H1 (cell line): ENCODE data around the gene FSCN2. TPM values are rescaled to one million over a fixed set of nuclear protein-coding genes. Genes with fewer than 3 reads are reported as not detected.

Source experiments
- CTCF ChIA-PET: fragments of 300-600 bp; sonication (Branson Sonifier 250); formaldehyde crosslinking; loops from one replicate; lab custom pipeline; 2021; ENCODE audit not compliant: partially characterized antibody; lab: Charles Lee
- POLR2A ChIA-PET: fragments of 300-600 bp; sonication (Branson Sonifier 250); formaldehyde crosslinking; loops from one replicate; lab custom pipeline; 2021; ENCODE audit warnings: inconsistent platforms; ENCODE audit not compliant: partially characterized antibody; lab: Charles Lee
- DNase-seq, 2 experiments: peaks; one replicate each; pipeline versions ENCODE4 v3.0.0 to v3.0.0-alpha.2; 2010 to 2022; ENCODE audit warnings: low spot score in 2 of 2, low read depth in 1 of 2, mixed read lengths in 1 of 2
- FAIRE-seq: peaks from 2 replicates; lab custom pipeline; 2011; peaks lifted over from hg19 to GRCh38; lab: Jason Lieb, UNC
- H2AFZ ChIP-seq: 2 replicates; pipeline ENCODE4 v1.8.1; 2012; ENCODE audit warnings: low read length, inconsistent platforms
- H2AK5ac ChIP-seq: 2 replicates; pipeline ENCODE4 v1.6.1; 2013; ENCODE audit warnings: low read depth, low read length
- H2BK120ac ChIP-seq: replicated peaks from 2 replicates; pipeline ENCODE3; 2013; ENCODE audit warnings: low read depth, low read length, inconsistent platforms
- H2BK12ac ChIP-seq: 2 replicates; pipeline ENCODE4 v1.6.1; 2013; ENCODE audit warnings: low read depth, low read length
- H2BK15ac ChIP-seq: 2 replicates; pipeline ENCODE4 v1.6.1; 2013; ENCODE audit warnings: low read length
- H2BK20ac ChIP-seq: 2 replicates; pipeline ENCODE4 v1.6.1; 2013; ENCODE audit warnings: low read length
- H2BK5ac ChIP-seq: 2 replicates; pipeline ENCODE4 v1.6.1; 2013; ENCODE audit warnings: low read depth, low read length
- H3K14ac ChIP-seq: 2 replicates; pipeline ENCODE4 v1.6.1; 2013; ENCODE audit warnings: inconsistent platforms; ENCODE audit not compliant: insufficient read length
- H3K18ac ChIP-seq: 2 replicates; pipeline ENCODE4 v1.6.1; 2013; ENCODE audit warnings: low read length; ENCODE audit errors: extremely low read depth
- H3K23ac ChIP-seq: 2 replicates; pipeline ENCODE4 v1.6.1; 2013; ENCODE audit warnings: inconsistent platforms; ENCODE audit not compliant: insufficient read length
- H3K23me2 ChIP-seq: 2 replicates; pipeline ENCODE4 v1.6.1; 2013; ENCODE audit warnings: low read depth, low read length
- H3K27ac ChIP-seq: 2 replicates; pipeline ENCODE4 v1.6.1; 2011; ENCODE audit warnings: low read depth, low read length, inconsistent platforms
- H3K27me3 ChIP-seq, 4 experiments: replicated peaks in 1 of 4; 1 replicate in 1 of 4; 2 replicates in 3 of 4; pipeline versions ENCODE4 v1.6.1 to v1.8.1; 2011 to 2013; ENCODE audit warnings: low read length in 3 of 4, mild to moderate bottlenecking in 3 of 4, inconsistent platforms in 2 of 4, mixed read lengths in 2 of 4, moderate library complexity in 1 of 4; ENCODE audit not compliant: control insufficient read depth in 3 of 4, insufficient read depth in 3 of 4; ENCODE audit errors: extremely low read depth in 1 of 4
- H3K36me3 ChIP-seq, 4 experiments: 2 replicates each; pipeline versions ENCODE4 v1.6.1 to v1.8.1; 2011 to 2013; ENCODE audit warnings: mild to moderate bottlenecking in 4 of 4, low read length in 3 of 4, moderate library complexity in 2 of 4, control low read depth in 1 of 4, inconsistent platforms in 1 of 4; ENCODE audit not compliant: insufficient read depth in 4 of 4, control insufficient read depth in 2 of 4
- H3K4ac ChIP-seq: replicated peaks from 2 replicates; pipeline ENCODE3; 2013; ENCODE audit warnings: low read length, low read depth, mixed read lengths, inconsistent platforms; ENCODE audit not compliant: insufficient read length
- H3K4me1 ChIP-seq, 4 experiments: replicated peaks in 1 of 4; 1 replicate in 1 of 4; 2 replicates in 3 of 4; pipeline versions ENCODE4 v1.6.1 to v1.8.1; 2011 to 2013; ENCODE audit warnings: low read length in 3 of 4, inconsistent platforms in 2 of 4, mixed read lengths in 1 of 4; ENCODE audit not compliant: insufficient read depth in 4 of 4, control insufficient read depth in 3 of 4
- H3K4me2 ChIP-seq, 2 experiments: 2 replicates each; pipeline versions ENCODE4 v1.6.1 to v1.8.1; 2011 to 2013; ENCODE audit warnings: low read depth in 2 of 2, low read length in 2 of 2, control low read depth in 1 of 2, inconsistent platforms in 1 of 2, mild to moderate bottlenecking in 1 of 2; ENCODE audit not compliant: insufficient read depth in 1 of 2
- H3K4me3 ChIP-seq, 4 experiments: fragments of 200-600, 300-600 bp in 1 of 4; sonication (generic), shearing (Covaris generic), sonication (Bioruptor Twin) in 1 of 4; 2 replicates each; pipeline versions ENCODE4 v1.5.1 to v1.8.1; 2011 to 2016; ENCODE audit warnings: low read length in 4 of 4, low read depth in 3 of 4, control low read depth in 2 of 4, inconsistent platforms in 2 of 4, mild to moderate bottlenecking in 2 of 4, mixed read lengths in 1 of 4, moderate library complexity in 1 of 4; ENCODE audit not compliant: insufficient read depth in 2 of 4; ENCODE audit errors: extremely low read depth in 1 of 4
- H3K56ac ChIP-seq: replicated peaks from 2 replicates; pipeline ENCODE3; 2013; ENCODE audit warnings: low read depth, mild to moderate bottlenecking, mixed read lengths, low read length, inconsistent platforms; ENCODE audit not compliant: insufficient read length
- H3K79me1 ChIP-seq: 2 replicates; pipeline ENCODE4 v1.6.1; 2013; ENCODE audit warnings: low read depth, low read length, control low read depth
- H3K79me2 ChIP-seq, 2 experiments: 2 replicates each; pipeline versions ENCODE4 v1.6.1 to v1.8.1; 2012 to 2013; ENCODE audit warnings: low read length in 2 of 2, mild to moderate bottlenecking in 2 of 2, inconsistent platforms in 1 of 2; ENCODE audit not compliant: insufficient read depth in 2 of 2, control insufficient read depth in 1 of 2
- H3K9ac ChIP-seq, 4 experiments: replicated peaks in 1 of 4; 1 replicate in 1 of 4; 2 replicates in 3 of 4; pipeline versions ENCODE4 v1.6.1 to v1.8.1; 2011 to 2013; ENCODE audit warnings: low read depth in 3 of 4, low read length in 3 of 4, control low read depth in 2 of 4, mild to moderate bottlenecking in 2 of 4, moderate library complexity in 2 of 4, inconsistent platforms in 1 of 4; ENCODE audit errors: extremely low read depth in 1 of 4
- H3K9me3 ChIP-seq, 2 experiments: 2 replicates each; pipeline versions ENCODE4 v1.6.1 to v1.8.1; 2012 to 2013; ENCODE audit warnings: mild to moderate bottlenecking in 2 of 2, moderate library complexity in 2 of 2, control low read depth in 1 of 2, inconsistent platforms in 1 of 2, low read depth in 1 of 2, low read length in 1 of 2, mixed read lengths in 1 of 2; ENCODE audit not compliant: insufficient read depth in 2 of 2
- H4K20me1 ChIP-seq, 2 experiments: replicated peaks in 1 of 2; 2 replicates each; pipeline versions ENCODE3 to v1.8.1; 2011 to 2013; ENCODE audit warnings: inconsistent platforms in 2 of 2, low read length in 2 of 2, mild to moderate bottlenecking in 1 of 2; ENCODE audit not compliant: insufficient read depth in 2 of 2, control insufficient read depth in 1 of 2
- H4K5ac ChIP-seq: 2 replicates; pipeline ENCODE4 v1.6.1; 2013; ENCODE audit warnings: low read length, low read depth, mixed read lengths, inconsistent platforms; ENCODE audit not compliant: insufficient read length
- H4K8ac ChIP-seq: 2 replicates; pipeline ENCODE4 v1.8.0; 2013; ENCODE audit warnings: mild to moderate bottlenecking, moderate library complexity, low read length, inconsistent platforms; ENCODE audit not compliant: insufficient read depth; ENCODE audit errors: extremely low read depth
- H4K91ac ChIP-seq: replicated peaks from 2 replicates; pipeline ENCODE3; 2013; ENCODE audit warnings: low read length, mixed read lengths, inconsistent platforms; ENCODE audit not compliant: insufficient read length
- BACH1 ChIP-seq: IDR thresholded peaks from 2 replicates; pipeline ENCODE4 v1.6.1; 2012; ENCODE audit warnings: low read length, improper control_type of control experiment
- CBX8 ChIP-seq: fragments of 300-800, 300-1000 bp; sonication (generic); IDR thresholded peaks from 2 replicates; pipeline ENCODE4 v1.7.1; 2016; ENCODE audit warnings: low read depth, low read length, borderline replicate concordance
- CTBP2 ChIP-seq: IDR thresholded peaks from 2 replicates; pipeline ENCODE4 v1.7.0; 2011; ENCODE audit warnings: borderline replicate concordance, mild to moderate bottlenecking, moderate library complexity, mixed read lengths, low read length; ENCODE audit not compliant: insufficient read depth, insufficient read length
- KDM4A ChIP-seq: IDR thresholded peaks from one replicate; pipeline ENCODE4 v1.7.1; 2012; ENCODE audit warnings: low read depth, mild to moderate bottlenecking, moderate library complexity, low read length, inconsistent platforms; ENCODE audit not compliant: severe bottlenecking
- MAFK ChIP-seq: IDR thresholded peaks from 2 replicates; pipeline ENCODE4 v1.6.1; 2012; ENCODE audit warnings: low read depth, mild to moderate bottlenecking, improper control_type of control experiment, low read length
- NANOG ChIP-seq: IDR thresholded peaks from 2 replicates; pipeline ENCODE4 v1.6.1; 2011; ENCODE audit warnings: low read length, low read depth, mild to moderate bottlenecking, inconsistent platforms; ENCODE audit not compliant: insufficient read depth, poor library complexity, severe bottlenecking
- RFX5 ChIP-seq: IDR thresholded peaks from 2 replicates; pipeline ENCODE4 v1.6.1; 2011; ENCODE audit warnings: low read depth, low read length, improper control_type of control experiment, borderline replicate concordance
- SIN3A ChIP-seq, 2 experiments: IDR thresholded peaks in 1 of 2; conservative IDR thresholded peaks in 1 of 2; 2 replicates each; pipeline ENCODE4 v1.6.1; 2011 to 2012; ENCODE audit warnings: low read length in 2 of 2, improper control_type of control experiment in 1 of 2, low read depth in 1 of 2, mild to moderate bottlenecking in 1 of 2
- SUZ12 ChIP-seq: fragments of 200-600 bp; sonication (generic); IDR thresholded peaks from 2 replicates; pipeline ENCODE4 v1.6.1; 2012; ENCODE audit warnings: mild to moderate bottlenecking, inconsistent platforms, low read length, moderate library complexity, mixed read lengths
- TAF7 ChIP-seq: optimal IDR thresholded peaks from 2 replicates; pipeline ENCODE3; 2011; ENCODE audit warnings: low read depth, mild to moderate bottlenecking, inconsistent platforms, low read length, moderate library complexity, borderline replicate concordance
- TEAD4 ChIP-seq: IDR thresholded peaks from 2 replicates; pipeline ENCODE4 v1.6.1; 2012; ENCODE audit warnings: low read depth, low read length, inconsistent platforms, mixed read lengths
- ZNF274 ChIP-seq: IDR thresholded peaks from 2 replicates; pipeline ENCODE4 v1.7.0; 2012; ENCODE audit warnings: low read length, borderline replicate concordance; ENCODE audit errors: extremely low read depth
- WGBS, 2 experiments: shearing (Covaris generic) in 1 of 2; methylation state at CpG; one replicate each; pipeline versions ENCODE4 v1.1.6 to v1.1.7; 2013 to 2015; ENCODE audit warnings: low lambda C conversion rate in 2 of 2, mixed read lengths in 2 of 2, inconsistent platforms in 1 of 2, low coverage in 1 of 2, missing lambda C conversion rate in 1 of 2; ENCODE audit not compliant: insufficient replicate concordance in 2 of 2, insufficient coverage in 1 of 2, insufficient read length in 1 of 2; ENCODE audit errors: extremely low coverage in 1 of 2, missing lambda C conversion rate in 1 of 2; 5-methylcytosine and 5-hydroxymethylcytosine counted together
- polyA plus RNA-seq, 7 experiments: library from polyadenylated mRNA; depleted of rRNA in 3 of 7; stranded (reverse) in 5 of 7; unstranded in 2 of 7; fragments of >200 nt in 5 of 7; fragments of 200-250 nt in 2 of 7; gene quantifications; 1 replicate in 5 of 7; 2 replicates in 1 of 7; 4 replicates in 1 of 7; pipeline versions ENCODE4 v1.2.1 to v1.2.3, GENCODE V29; 2011 to 2013; ENCODE audit warnings: missing spikeins in 2 of 7, mixed read lengths in 2 of 7
- total RNA-seq: library from RNA; stranded (reverse); fragmentation: NEBNext Ultra II Directional; extraction: Animal tissue kit (Norgen Biotek cat#: 25700); gene quantifications from 2 replicates; pipeline ENCODE4 v1.2.1, GENCODE V29; 2021
- TF ChIP-seq, protein P1 (sequence below): IDR thresholded peaks from 2 replicates; pipeline ENCODE4 v1.6.1; 2011; ENCODE audit warnings: low read depth, mild to moderate bottlenecking, low read length; ENCODE audit not compliant: insufficient read depth

Gene FSCN2
- total and polyA plus RNA-seq, 2 of the 8 experiments (the other 6 are each of a cell fraction or from before 2014, with no cell fraction given), result 0.18 to 0.30 TPM

DNA sequence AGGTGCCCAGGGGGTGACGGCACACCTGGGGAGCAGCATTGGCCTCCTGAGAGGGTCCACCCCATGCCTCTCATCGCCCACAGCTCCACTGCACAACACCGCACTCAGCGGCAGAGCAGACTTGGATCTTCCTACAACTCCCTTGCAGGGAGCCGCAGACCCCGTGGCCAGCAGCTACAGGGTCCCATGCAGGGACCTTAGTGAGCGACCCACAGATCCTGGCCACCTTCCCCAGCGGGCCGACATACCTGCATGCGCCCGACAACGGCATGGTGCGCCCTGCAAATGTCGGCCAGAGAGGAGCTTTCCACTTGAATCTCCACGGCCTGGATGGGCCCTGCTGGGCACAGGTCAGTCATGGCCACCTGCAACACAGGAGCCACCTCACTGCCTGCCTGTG lies 15.6 kb downstream of the FSCN2 start:
- no peak overlapping the region for H4K91ac ChIP-seq
- 88% methylated on average over 14 of the region's 15 CpGs; no CpG with 5 or more reads in 1 of the 2 experiments for WGBS, 2 experiments

More for the DNA sequence above, 15.6 kb downstream of the FSCN2 start:
- Histone ChIP-seq H2BK12ac (no peak overlapping the region), H3K79me1 (no peaks in the 10 kb centered on the region; the same call in 1 of the 2 replicates), H3K4me1 (no peaks in the 10 kb centered on the region), H2AFZ (no peak overlapping the region), H2BK20ac (no peak overlapping the region), H3K4ac (no peak overlapping the region), H3K9ac (no peak overlapping the region), H3K36me3 (peaks cover 2 to 33% (median 22%) of the 10 kb centered on the region in 4 experiments; a peak in 7 of 8 replicates), H3K4me3 (no peak overlapping the region), H3K23ac (no peak overlapping the region), H4K8ac (no peak overlapping the region), H2BK120ac (no peak overlapping the region), H3K23me2 (no peaks in the 10 kb centered on the region), H3K9me3 (no peaks in the 10 kb centered on the region), H3K27ac (no peak overlapping the region), H2BK5ac (no peak overlapping the region), H3K18ac (no peak overlapping the region), H4K20me1 (peaks cover 2 to 19% of the 10 kb centered on the region in 2 experiments), H4K5ac (no peak overlapping the region), H3K4me2 (no peak overlapping the region), H3K14ac (no peak overlapping the region), H3K79me2 (no peaks in the 10 kb centered on the region), H3K56ac (no peak overlapping the region), H2AK5ac (no peak overlapping the region), H2BK15ac (no peak overlapping the region), H3K27me3 (no peaks in the 10 kb centered on the region)
- ChIA-PET CTCF (interaction anchor here (1.0 to 1.7 kb wide), 3 partner anchors 103 to 291 kb away, joined by 3 to 4 read pairs (median 3); no protein-coding TSS in a partner anchor), POLR2A (interaction anchor here (1.1 to 2.6 kb wide), 5 partner anchors 9 to 34 kb away, joined by 3 to 11 read pairs (median 4); partner anchors contain the start of gene FSCN2)
- TF ChIP-seq NANOG (no peak), KDM4A (no peak), CBX8 (no peak), SIN3A (conservative IDR thresholded peaks at IDR 0.05 in 1 of 2, IDR thresholded peaks at IDR 0.05 in 1 of 2; ENCODE audit: low read depth in 1 of 2, low read length in 2 of 2) (no peak), TEAD4 (no peak), CTBP2 (no peak), SUZ12 (no peak), BACH1 (no peak), ZNF274 (no peak), RFX5 (no peak), MAFK (no peak), TAF7 (no peak)
- TF ChIP-seq, protein P1, sequence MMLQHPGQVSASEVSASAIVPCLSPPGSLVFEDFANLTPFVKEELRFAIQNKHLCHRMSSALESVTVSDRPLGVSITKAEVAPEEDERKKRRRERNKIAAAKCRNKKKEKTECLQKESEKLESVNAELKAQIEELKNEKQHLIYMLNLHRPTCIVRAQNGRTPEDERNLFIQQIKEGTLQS, result no peak
- FAIRE-seq, result no peak
- no peak for DNase-seq
